GM19452 (cell line): ENCODE measurements around the gene GRIN3B.

Experiments
- ATAC-seq: cut with Tn5 transposase; IDR thresholded peaks from one replicate; pipeline ENCODE4 v1.9.1; 2021; ENCODE audit not compliant: unreplicated experiment

The GRIN3B gene

DNA sequence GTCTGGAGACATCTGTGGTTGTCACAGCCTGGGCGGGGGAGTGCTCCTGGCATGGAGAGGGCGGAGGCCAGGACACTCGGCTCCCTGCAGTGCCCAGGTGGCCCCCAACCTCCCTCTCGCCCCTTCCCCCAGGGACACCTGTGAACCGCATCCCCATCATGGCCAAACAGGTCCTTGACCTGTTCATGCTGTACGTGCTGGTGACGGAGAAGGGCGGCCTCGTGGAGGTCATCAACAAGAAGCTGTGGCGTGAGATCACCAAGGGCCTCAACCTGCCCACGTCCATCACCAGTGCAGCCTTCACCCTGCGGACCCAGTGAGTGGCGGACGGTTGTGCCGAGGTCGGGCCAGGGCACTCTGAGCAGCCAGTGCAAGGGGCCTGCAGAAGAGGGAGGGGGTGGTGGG, 36.1 kb upstream of the GRIN3B start:
- ATAC-seq = no peak

DNA sequence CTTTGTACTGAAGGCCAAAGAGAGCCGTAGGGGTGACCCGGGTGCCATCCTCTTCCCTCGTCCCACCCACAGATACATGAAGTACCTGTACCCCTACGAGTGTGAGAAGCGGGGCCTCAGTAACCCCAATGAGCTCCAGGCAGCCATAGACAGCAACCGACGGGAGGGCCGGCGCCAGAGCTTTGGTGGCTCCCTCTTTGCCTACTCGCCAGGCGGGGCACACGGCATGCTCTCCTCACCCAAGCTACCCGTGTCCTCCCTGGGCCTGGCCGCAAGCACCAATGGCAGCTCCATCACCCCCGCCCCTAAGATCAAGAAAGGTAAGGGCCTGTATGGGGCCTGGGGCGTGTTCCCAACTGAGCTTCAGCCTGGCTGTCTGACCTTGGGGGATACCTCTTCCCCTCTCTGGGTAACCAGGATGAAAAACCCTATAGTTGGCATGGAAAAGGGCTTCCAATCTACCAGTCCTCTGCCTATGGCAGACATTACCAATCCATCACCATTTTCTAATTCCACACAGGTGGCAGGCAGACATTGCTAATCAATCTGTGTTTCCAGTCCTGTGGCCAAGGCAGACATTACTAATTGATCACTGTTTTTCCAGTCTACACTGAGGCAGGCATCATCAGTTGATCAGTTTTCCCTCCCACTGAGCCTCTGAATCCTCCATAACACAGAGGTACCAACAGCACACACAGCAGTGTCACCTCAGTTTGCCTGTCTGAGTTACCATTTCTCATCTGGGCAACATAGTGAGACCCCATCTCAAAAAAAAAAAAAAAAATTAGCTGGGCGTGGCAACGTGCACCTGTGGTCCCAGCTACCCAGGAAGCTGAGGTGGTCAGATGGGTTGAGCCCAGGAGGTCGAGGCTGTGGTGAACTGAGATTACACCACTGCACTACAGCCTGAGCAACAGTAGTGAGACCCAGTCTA, 35.2 kb upstream of the GRIN3B start:
- no peak for ATAC-seq

DNA sequence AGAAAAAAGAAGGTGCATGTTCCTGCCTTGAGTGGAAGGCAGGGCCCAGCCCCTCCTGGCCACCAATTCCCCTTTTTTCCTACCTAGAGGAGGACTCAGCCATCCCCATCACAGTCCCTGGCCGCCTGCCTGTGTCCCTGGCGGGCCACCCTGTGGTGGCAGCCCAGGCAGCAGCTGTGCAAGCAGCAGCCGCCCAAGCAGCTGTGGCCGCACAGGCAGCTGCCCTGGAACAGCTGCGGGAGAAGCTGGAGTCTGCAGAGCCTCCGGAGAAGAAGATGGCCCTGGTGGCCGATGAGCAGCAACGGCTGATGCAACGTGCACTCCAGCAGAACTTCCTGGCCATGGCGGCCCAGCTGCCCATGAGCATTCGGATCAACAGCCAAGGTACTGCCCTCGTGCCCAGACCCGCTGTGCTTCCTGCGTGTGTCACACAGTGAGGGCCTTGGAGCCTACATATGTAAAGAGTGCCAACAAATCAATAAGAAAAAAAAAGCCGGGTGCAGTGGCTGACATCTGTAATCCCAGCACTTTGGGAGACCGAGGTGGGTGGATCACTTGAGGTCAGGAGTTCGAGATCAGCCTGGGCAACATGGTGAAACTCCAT, 33.6 kb upstream of the GRIN3B start:
- no peak for ATAC-seq

DNA sequence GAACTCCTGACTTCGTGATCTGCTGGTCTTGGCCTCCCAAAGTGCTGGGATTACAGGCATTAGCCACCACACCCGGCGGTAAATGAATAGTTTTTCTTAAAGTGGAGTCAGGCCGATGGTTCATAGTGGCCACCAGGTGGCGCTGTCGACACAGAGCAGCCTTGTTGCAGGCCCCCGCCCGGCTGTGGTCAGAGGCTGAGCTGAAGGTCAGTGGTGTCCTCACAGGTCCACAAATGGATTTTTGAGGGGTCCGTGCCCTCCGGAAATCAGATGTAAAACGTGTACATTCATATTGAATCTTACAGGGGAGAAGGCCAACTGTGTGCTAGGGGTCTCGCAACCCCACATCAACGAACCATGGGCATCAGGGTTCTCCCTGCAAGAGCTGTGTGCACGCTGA, 29.5 kb upstream of the GRIN3B start:
- no peak for ATAC-seq

DNA sequence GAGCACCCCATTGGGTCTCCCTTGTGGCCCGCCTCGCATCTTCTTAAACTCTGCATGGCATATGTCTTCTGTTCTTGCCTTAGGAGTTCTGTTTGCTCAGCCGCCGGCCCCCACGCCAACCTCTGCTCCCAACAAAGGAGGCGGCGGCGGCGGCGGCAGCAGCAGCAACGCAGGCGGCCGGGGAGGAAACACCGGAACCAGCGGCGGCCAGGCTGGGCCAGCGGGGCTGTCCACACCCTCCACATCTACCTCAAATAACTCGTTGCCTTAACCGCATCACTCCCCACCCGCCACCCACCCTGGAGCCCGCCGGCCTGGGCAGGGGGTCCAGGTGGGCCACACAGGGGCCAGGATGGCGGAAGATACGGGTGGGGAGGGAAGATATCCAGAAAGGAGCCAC, 28.4 kb upstream of the GRIN3B start:
- ATAC-seq = no peak

DNA sequence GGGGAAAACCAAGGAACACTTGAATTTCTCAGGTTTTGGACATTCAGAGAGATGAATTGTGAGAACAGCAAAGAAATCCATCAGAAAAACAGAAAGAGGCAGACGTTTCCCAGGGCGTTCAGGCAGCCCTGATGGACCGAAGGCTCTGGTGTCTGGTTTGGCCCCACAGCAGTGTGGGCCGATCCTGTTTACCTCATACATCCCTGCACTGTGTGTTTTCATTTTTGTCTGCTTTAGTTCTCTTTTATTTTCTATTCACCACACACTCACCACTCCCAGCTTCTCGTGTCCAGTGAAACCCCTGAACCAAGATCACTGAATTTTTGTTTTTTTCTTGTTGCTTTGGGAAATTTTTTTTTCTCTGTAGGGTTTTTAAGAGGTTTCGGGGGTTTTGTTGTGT, 27.9 kb upstream of the GRIN3B start:
- ATAC-seq = no peak

DNA sequence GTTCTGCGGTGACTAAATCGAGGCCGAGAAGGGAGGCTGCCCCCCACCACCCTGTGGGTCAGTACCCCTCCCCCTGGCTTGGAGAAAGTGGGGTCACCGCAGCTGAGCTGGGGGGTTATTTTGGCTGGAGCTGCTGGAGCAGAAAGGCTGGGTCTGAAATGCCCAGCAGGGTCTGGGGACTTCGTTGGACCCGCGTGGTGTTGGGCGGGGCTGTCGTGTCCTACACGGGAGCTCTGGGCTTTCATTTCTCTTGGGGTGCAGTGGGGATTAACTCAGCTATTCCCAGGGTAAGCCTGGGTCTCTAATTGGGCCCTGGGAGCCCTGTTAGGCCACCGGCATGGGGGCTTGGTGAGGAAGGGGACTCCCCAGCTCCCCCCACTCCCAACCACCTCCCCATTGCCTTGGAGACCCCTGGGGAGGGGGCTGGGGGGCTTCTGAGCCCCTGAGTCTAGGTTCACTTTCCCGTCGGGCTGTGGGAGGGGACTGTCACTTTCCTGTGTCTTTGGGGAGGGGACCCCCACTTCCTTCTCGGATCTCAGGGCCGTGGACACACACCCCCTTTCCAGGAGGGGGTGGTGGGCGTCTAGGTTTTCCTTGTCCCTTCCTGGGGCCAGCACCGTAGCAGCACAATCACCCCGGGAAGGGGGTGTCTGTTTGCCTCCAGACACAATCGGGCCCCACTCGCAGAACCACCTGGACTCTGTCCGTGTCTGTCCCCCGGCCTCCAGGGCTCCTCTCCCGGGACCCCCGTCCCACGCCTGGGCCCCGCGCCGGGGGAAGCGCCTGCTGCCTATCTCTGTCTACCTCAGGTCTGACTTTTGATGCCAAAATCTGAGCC, 26.3 kb upstream of the GRIN3B start:
- ATAC-seq = no peak

DNA sequence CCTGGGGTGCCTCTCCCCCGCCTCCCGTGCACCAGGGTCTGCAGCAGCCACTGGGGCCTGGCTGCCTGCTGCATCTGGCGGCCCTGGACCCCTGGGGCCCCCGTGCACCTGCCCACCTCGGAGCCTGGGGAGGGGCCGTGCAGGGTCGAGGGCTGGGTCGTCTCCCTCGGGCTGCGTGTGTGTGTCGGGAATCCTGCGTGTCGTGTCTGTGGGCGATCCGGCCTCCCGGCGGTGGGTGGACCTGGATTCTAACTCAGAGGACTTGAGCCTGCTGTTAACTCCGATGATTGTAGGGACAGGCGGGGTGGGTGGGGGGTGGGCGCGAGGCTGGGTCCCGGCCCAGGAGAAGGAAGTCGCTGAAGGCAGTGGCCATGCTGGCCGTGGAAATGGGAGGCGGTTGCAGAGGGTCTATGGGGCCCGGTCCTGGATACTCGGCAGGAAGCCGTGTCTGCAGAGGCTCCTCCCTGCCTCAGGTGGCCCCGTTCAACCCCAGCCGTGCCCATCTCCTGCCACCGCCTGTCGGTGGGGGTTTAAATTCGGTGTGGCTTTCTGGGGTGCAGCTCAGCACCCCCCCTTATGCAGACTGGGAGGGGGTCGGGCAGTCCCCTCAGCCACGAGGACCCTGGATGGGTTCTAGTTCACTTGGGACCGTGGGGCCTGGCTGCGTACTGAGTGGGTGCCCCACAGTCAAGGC, 25.5 kb upstream of the GRIN3B start:
- ATAC-seq = no peak

DNA sequence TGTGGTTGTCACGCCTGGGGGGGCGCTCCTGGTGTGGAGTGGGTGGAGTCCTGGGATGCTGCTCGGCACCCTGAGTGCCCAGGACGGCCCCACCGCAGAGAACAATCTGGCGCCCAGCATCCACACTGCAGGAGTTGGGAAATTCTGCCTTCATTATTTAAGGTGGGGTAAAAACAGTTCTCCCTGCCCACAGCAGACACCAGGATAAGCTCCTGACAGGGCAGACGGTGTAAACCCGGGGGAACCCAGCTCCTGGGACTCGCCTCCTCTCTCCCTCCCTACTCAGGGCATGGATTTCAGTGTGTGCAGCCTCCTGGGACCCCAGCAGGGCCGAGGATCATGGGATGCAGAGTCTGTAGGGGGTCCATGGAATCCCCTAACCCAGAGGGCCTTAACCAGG, 23.7 kb upstream of the GRIN3B start:
- no peak for ATAC-seq

DNA sequence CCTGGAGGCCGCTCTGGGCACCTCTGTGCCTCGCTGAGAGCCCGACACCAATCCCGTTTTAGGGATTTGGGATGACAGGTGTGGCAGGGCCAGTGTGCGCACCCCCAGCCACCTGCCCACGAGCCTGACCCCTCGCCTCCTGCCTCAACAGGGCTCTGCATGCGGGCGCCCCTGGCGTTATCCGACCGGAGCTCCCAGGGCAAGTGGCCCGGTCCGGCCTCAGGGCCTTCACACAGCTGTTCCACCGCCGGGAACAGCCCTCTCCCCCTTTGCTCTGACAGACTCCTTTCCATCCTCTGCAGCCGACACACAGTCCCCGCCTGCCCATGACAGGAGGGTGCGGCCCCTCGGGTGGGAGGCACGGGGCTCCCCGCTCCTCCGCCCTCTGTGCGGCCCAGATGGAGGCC, 23.2 kb upstream of the GRIN3B start:
- ATAC-seq = no peak

DNA sequence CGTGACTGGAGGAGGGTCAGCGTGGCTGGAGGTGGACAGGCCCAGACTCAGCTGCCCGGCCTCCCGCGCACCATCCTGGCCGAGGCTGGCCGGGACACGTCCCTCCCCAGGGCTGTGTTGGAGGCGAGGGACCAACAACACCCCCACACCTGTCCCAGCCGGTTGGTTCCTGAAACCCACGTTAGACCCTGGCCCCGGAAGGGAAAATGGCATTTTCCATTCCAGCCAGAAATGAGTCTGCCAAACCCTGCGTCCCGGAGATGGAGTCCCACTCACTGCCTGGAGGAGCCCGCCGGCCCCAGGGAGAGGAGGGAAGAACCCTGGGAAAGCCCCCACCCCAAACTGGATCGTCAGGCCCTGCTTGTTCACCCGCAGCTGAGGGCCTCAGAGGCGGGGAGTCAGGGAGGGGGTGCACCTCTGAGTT, 20.9 kb upstream of the GRIN3B start:
- no peak for ATAC-seq

DNA sequence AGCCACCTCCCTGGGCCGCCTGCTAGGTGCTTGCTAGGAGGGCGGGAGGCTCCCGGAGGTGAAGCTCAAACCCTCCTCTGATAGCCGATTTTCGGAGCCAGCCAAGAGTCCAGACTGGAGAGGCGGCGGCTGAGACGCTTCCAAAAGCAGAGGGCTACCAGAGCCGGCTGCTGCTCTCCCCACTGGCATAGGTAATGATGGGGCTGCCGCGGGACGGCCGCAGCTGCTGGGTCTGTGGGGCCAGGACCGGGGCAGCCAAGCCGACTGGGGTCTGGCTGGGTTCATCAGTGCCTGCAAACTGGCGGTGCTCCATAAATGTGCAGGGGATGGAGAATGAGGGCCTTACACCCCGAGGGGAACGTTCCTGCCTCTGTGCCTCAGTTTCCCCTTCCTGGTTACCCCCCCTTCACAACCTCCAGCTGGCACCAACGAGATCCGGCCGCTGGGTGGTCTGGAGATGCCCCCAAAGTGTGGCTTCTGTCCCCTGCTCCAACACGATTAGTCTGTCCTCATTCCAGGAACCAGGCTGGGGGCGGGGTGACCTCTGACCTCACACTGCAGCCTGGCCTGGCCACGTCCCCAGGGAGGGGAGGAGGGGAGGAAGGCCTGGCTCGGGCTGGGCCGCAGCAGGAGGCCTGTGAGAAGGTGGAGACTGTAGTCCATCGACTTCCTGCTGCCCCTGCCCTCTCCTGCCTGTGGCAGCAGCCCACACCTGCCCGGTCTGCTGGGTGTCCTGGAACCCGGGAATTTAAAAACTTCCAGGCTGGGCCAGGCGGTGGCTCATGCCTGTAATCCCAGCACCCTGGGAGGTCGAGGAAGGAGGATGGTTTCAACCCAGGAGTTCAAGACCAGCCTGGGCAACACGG, 19.9 kb upstream of the GRIN3B start:
- ATAC-seq = no peak

DNA sequence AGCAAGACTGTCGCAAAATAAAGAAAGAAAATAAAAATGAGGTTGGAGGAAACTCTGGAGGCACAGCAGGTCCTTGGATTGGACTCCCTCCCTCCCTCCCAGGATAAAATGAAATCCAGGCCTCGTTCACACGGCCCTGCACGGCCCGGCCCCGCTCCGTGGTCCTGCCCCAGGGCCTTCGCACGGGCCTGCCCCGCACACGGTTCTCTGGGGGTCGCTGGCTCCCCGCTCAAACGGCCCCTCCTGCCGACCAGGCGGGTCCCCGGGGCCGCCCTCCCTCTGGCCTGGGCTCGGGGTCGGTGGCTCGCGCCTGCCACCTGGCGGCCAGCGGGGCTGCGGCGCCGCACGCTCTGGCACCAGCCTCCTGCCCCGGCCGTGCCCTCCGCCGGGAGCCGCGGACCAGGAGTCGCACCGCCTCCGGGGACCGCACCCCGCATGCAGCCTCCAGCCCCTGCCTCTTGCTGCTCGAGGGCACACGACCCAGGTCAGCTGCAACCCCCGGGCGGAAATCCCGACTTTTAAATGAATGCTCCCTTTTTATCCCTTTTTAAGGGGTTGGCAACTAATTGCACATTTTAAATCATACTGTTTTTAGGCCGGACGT, 17.6 kb upstream of the GRIN3B start:
- ATAC-seq = peak; percentile 56

DNA sequence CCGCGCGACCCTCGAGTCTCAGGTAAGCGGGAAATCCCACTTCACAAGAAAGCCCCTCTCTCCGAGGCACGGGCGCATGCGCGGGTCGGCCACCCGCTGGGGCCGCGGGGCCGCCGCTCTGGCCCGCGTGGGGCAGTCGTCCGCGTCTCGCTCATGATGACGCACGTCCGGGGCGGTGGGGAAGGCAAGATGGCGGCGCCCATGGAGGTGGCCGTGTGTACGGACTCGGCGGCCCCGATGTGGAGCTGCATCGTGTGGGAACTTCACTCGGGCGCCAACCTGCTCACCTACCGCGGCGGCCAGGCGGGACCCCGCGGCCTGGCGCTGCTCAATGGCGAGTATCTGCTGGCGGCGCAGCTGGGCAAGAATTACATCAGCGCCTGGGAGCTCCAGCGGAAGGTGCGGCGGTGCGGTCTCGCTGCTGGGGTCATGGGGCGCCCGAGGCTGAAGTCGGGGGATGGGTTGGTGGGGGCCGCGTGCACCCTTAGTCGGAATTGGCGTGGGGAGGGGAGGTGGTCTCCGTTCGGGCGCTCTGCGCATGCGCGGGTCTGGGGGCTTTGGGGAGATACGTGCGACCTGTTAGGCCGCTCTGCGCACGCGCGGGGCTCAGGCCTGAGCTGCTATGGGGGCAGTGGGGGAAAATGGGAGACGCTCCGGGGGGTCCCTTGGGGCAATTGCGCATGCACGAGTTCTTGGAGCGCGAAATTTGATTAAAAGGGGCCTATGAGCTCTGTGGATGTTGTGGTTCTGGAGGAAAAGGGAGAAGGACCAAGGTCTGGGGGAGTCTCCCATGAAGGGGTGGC, 15.9 kb upstream of the GRIN3B start, which contains the start of gene WDR18:
WDR18 (plus strand) TSS at position 181 of the 803 bp plus-strand sequence; CDS start at position 190, 9 bp downstream.
- peak; percentile 60 for ATAC-seq

DNA sequence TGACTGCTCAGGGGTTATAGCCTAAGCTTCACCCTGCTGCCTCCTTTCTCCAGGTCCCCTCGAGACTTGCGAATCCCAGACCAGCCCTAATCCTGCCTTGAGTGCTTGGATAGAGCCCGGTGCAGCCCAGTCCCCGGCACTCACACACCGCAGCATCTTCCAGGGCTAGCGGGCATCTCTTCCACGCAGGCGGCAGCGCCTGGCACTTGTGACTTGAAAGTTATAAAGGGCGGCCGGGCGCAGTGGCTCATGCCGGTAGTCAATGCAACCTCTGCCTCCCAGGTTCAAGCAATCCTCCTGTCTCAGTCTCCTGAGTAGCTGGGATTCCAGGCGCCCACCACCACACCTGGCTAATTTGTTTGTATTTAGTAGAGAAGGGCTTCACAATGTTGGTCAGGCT, 14.1 kb upstream of the GRIN3B start:
- ATAC-seq = no peak

DNA sequence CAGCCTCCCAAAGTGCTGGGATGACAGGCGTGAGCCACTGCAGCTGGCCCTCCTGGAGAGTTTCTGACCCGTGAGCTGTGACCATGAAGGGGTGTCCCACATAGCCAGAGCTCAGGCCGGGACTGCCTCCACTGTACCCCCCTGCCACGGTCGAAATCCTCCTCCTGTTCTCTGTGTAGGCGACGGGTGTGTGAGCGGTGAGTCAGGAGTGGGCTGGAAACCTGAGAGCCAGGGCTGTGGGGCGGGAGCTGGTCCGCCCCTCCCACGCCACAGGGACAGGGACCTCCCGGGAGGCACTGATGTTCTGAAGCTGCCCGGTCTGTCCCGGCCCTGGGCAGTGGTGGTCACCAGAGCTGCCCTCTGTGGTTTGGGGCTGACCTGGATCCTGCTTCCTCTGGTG, 12.1 kb upstream of the GRIN3B start:
- no peak for ATAC-seq

DNA sequence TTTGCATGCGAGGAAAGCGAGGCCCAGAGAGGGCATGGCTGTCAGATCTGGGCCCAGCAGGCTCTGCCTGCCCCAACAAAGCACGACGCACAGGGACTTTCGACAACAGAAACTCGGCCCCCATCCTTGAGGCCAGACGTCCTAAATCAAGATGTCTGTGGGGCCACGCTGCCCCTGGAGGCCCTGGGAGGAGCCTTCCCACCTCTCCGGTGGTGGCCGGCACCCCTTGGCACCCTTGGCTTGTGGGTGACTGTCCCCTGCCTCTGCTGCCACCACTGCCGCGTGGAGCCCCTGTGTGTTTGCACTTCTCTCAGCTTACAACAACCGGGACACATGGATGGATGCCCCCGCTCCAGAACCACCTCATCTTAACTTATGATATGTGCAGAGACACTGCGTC, 11.7 kb upstream of the GRIN3B start:
- ATAC-seq = no peak

DNA sequence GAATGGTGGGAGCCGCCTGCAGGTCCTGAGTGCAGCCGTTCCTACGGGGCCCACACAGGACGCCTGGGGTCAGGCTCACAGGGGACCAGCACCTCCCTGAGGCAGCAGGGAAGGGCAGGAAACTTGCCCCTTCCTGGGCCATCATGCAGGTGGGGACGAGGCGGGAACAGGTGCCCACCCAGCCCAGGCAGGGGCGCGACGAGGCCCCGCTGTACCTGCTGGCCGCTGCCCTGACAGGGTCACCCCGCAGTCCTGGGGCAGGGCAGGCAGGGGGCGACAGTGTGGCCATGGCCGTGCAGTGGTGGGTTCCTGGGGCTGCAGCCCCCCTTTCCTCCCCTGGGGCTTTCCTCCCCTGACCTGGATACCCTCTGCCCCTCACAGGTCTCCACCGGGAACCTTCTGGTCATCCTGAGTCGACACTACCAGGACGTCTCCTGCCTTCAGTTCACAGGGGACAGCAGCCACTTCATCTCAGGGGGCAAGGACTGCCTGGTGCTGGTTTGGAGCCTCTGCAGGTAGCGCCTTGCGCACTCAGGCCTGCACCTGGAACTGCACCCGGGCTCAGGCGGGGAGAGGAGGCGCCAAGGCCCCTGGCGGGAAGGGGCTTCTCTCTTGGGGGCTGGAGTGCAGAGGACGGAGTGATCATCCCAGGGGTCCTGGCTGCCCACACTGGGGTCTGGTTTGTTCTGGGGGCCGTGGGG, 10.7 kb upstream of the GRIN3B start:
- ATAC-seq = no peak
